Stimulated activated naive B cell treated with anti-CD40 and anti-IgM and Interleukin-4, amounts not matched to agents 10 μg/mL and 1 μg/mL and 100 μg/mL, for 72 hours (primary cell): Measurements from ENCODE around the gene CMAS.

Experiments used
- ATAC-seq, 2 donors: fragments of 150-1000 bp; cut with Tn5 transposase; replicated peaks; 2 replicates each; pipeline ENCODE4 v1.10.0; 2021; ENCODE audit warnings: moderate library complexity in 1 of 2
- DNase-seq: peaks from one replicate; pipeline ENCODE4 v3.0.0; 2021
- H3K27ac Mint-ChIP-seq: one replicate; pipeline ENCODE4 v1.8.0; 2022; ENCODE audit warnings: mild to moderate bottlenecking, mixed read lengths
- H3K27me3 Mint-ChIP-seq, 2 donors: one replicate each; pipeline ENCODE4 v1.8.0; 2022; ENCODE audit warnings: mixed read lengths in 2 of 2
- H3K36me3 Mint-ChIP-seq, 2 donors: one replicate each; pipeline ENCODE4 v1.8.0; 2022; ENCODE audit warnings: mixed read lengths in 2 of 2, mild to moderate bottlenecking in 1 of 2
- H3K4me1 Mint-ChIP-seq, 2 donors: one replicate each; pipeline ENCODE4 v1.8.0; 2022; ENCODE audit warnings: mixed read lengths in 2 of 2, mild to moderate bottlenecking in 1 of 2
- H3K4me3 Mint-ChIP-seq, 2 donors: one replicate each; pipeline ENCODE4 v1.8.0; 2022; ENCODE audit warnings: mild to moderate bottlenecking in 2 of 2, mixed read lengths in 2 of 2, moderate library complexity in 1 of 2
- H3K9me3 Mint-ChIP-seq, 2 donors: one replicate each; pipeline ENCODE4 v1.8.0; 2022; ENCODE audit warnings: mixed read lengths in 2 of 2, mild to moderate bottlenecking in 1 of 2

Gene CMAS

GRCh38 chr12:22105542-22105941, 59.5 kb downstream of the CMAS start:
- DNase-seq, result no peak
- Mint-ChIP-seq H3K27me3 (peaks cover 5% of the 10 kb centered on the region in 2 donors), H3K9me3 (peaks cover 0 to 1% of the 10 kb centered on the region in 2 donors), H3K4me1 (peaks cover 11 to 26% of the 10 kb centered on the region in 2 donors), H3K4me3 (no peak overlapping the region), H3K27ac (no peak overlapping the region), H3K36me3 (no peaks in the 10 kb centered on the region)
- no peak for ATAC-seq

- peaks cover 5 to 10% of the 10 kb centered on the region in 2 donors for H3K27me3 Mint-ChIP-seq
- H3K36me3 Mint-ChIP-seq, result no peaks in the 10 kb centered on the region
- ATAC-seq, result no peak
- no peak for DNase-seq
- H3K4me1 Mint-ChIP-seq, result no peaks in the 10 kb centered on the region
- H3K27ac Mint-ChIP-seq, result no peak overlapping the region
- peaks cover 0 to 1% of the 10 kb centered on the region in 2 donors for H3K9me3 Mint-ChIP-seq
- no peak overlapping the region for H3K4me3 Mint-ChIP-seq
Observed at GRCh38 chr12:22110176-22110575, 64.2 kb downstream of the CMAS start.
